ENCODE measurements around the gene COQ10A. TPM values are rescaled to one million over a fixed set of nuclear protein-coding genes. Genes with fewer than 3 reads are reported as not detected.
A peak's percentile ranks its signal among the peaks of the same experiment; 100 is the strongest.

The COQ10A gene
- total and polyA plus RNA-seq, 2 of the 13 experiments (the other 11 are each of a cell fraction or from before 2014, with no cell fraction given): 21.0 to 37.3 TPM

- peak; percentile 99 for TF ChIP-seq MTERF4 (CRISPR knock-in tag; IDR thresholded peaks at IDR 0.05)
- TF ChIP-seq IRF2 (CRISPR knock-in tag; IDR thresholded peaks at IDR 0.05): peak; percentile 72
- TF ChIP-seq HOXA3 (CRISPR knock-in tag; IDR thresholded peaks at IDR 0.05): peak; percentile 87; the same call in 1 of the 2 replicates
- peak; percentile 7; the same call in 1 of the 2 replicates for TF ChIP-seq TEF (CRISPR knock-in tag; IDR thresholded peaks at IDR 0.05)
- TF ChIP-seq, protein P1, sequence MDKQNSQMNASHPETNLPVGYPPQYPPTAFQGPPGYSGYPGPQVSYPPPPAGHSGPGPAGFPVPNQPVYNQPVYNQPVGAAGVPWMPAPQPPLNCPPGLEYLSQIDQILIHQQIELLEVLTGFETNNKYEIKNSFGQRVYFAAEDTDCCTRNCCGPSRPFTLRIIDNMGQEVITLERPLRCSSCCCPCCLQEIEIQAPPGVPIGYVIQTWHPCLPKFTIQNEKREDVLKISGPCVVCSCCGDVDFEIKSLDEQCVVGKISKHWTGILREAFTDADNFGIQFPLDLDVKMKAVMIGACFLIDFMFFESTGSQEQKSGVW (CRISPR knock-in tag; IDR thresholded peaks at IDR 0.05; ENCODE audit: borderline replicate concordance): no peak
- no peak for TF ChIP-seq PLRG1 (conservative IDR thresholded peaks at IDR 0.05)
- peak; percentile 38 for TF ChIP-seq JARID2 (CRISPR knock-in tag; IDR thresholded peaks at IDR 0.05; ENCODE audit: insufficient replicate concordance)
- peak; percentile 91 for TF ChIP-seq POLR2A (IDR thresholded peaks at IDR 0.05; ENCODE audit: insufficient read depth in 1 of 2, low read depth in 2 of 2, low read length in 2 of 2)
- TF ChIP-seq ZNF496 (CRISPR knock-in tag; IDR thresholded peaks at IDR 0.05; ENCODE audit: insufficient replicate concordance): no peak
- TF ChIP-seq YY1 (IDR thresholded peaks at IDR 0.05; ENCODE audit: insufficient read depth, insufficient replicate concordance, low read depth, low read length): peak; percentile 66
- TF ChIP-seq ZNF776 (CRISPR knock-in tag; IDR thresholded peaks at IDR 0.05): peak; percentile 33; the same call in 1 of the 2 replicates
- peak; percentile 99 for TF ChIP-seq ZNF143 (CRISPR knock-in tag; IDR thresholded peaks at IDR 0.05)
- no peak for TF ChIP-seq SMARCE1 (IDR thresholded peaks at IDR 0.05; ENCODE audit: borderline replicate concordance)
- 0 out of 2 replicates have a peak, but pooled peaks have one; percentile 19 for TF ChIP-seq ZNF598 (CRISPR knock-in tag; IDR thresholded peaks at IDR 0.05; ENCODE audit: borderline replicate concordance)
- no peak for TF ChIP-seq RARG (CRISPR knock-in tag; IDR thresholded peaks at IDR 0.05; ENCODE audit: low read depth)
- TF ChIP-seq ZNF589 (CRISPR knock-in tag; conservative IDR thresholded peaks at IDR 0.05): peak; percentile 84; the same call in 1 of the 2 replicates
- TF ChIP-seq AHDC1 (CRISPR knock-in tag; IDR thresholded peaks at IDR 0.05; ENCODE audit: borderline replicate concordance): no peak
- TF ChIP-seq SOX5 (CRISPR knock-in tag; IDR thresholded peaks at IDR 0.05; ENCODE audit: borderline replicate concordance): peak; percentile 34; the same call in 1 of the 2 replicates
- peak; percentile 69 for TF ChIP-seq ZNF263 (CRISPR knock-in tag; IDR thresholded peaks at IDR 0.05)
Observed at GRCh38 chr12:56315622-56316473, 49.1 kb downstream of the COQ10A start, which contains the start of gene CNPY2 (continued).

Measured in HepG2 (cell line).